Activated naive CD8-positive, alpha-beta T cell treated with anti-CD3 and anti-CD28 coated beads, Interleukin-2, amount 10 ng/mL, durations not matched to agents 7 days and 5 days (primary cell): Measurements from ENCODE around the gene OR4A5. TPM values are rescaled to one million over a fixed set of nuclear protein-coding genes. Genes with fewer than 3 reads are reported as not detected.
"Not testable (repeated sequence)": the region's sequence is repeated elsewhere in the genome, so short reads cannot be mapped to it uniquely, and the experiment has no call there.

Experiments
- ATAC-seq: fragments of 150-1000 bp; cut with Tn5 transposase; one replicate; pipeline ENCODE4 v1.10.0; 2021; ENCODE audit warnings: low read depth, moderate library complexity
- POLR2A ChIA-PET: fragments of 350-600 bp; sonication (Branson Sonifier 250); formaldehyde crosslinking; loops from one replicate; lab custom pipeline; 2021; ENCODE audit warnings: antibody characterized with exemption; lab: Charles Lee
- DNase-seq: peaks from one replicate; pipeline ENCODE4 v3.0.0; 2021
- H3K27ac Mint-ChIP-seq: one replicate; pipeline ENCODE4 v1.8.0; 2022; ENCODE audit warnings: mild to moderate bottlenecking, mixed read lengths
- H3K27me3 Mint-ChIP-seq: one replicate; pipeline ENCODE4 v1.8.0; 2022; ENCODE audit warnings: mild to moderate bottlenecking, moderate library complexity, mixed read lengths
- H3K36me3 Mint-ChIP-seq: one replicate; pipeline ENCODE4 v1.8.0; 2021; ENCODE audit warnings: mild to moderate bottlenecking, mixed read lengths
- H3K4me1 Mint-ChIP-seq: one replicate; pipeline ENCODE4 v1.8.0; 2021; ENCODE audit warnings: mixed read lengths
- H3K4me3 Mint-ChIP-seq: one replicate; pipeline ENCODE4 v1.8.0; 2022; ENCODE audit warnings: mild to moderate bottlenecking, moderate library complexity, mixed read lengths
- H3K9me3 Mint-ChIP-seq: one replicate; pipeline ENCODE4 v1.8.0; 2021; ENCODE audit warnings: mixed read lengths
- total RNA-seq, 2 experiments: library from RNA; stranded (reverse); gene quantifications; one replicate each; pipeline ENCODE4 v1.2.3, GENCODE V29; 2021

The OR4A5 gene, protein sequence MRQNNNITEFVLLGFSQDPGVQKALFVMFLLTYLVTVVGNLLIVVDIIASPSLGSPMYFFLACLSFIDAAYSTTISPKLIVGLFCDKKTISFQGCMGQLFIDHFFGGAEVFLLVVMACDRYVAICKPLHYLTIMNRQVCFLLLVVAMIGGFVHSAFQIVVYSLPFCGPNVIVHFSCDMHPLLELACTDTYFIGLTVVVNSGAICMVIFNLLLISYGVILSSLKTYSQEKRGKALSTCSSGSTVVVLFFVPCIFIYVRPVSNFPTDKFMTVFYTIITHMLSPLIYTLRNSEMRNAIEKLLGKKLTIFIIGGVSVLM
- total RNA-seq, result not detected

DNA sequence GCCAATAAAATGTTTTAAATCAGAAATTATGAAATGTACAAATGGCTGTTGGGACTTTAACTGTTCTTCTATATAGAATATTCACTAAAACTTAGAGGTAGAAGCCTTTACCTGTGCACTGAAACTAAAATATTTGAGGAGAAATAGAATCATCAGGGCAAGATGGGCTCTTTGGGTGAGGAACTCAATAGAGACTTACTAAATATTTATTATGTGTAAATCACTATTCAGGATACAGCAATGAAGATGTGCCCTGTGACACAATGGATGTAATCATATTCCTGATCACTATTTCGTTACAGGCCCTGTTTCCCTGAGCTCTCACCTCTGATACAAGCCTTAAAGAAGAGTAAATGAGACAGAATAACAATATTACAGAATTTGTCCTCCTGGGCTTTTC, at the start of gene OR4A5:
Gene OR4A5 (plus strand): TSS at position 301 of the 400 bp plus-strand sequence. CDS start 53 bp downstream, at position 354.
- H3K4me1 Mint-ChIP-seq, POLR2A ChIA-PET: not testable (repeated sequence)

DNA sequence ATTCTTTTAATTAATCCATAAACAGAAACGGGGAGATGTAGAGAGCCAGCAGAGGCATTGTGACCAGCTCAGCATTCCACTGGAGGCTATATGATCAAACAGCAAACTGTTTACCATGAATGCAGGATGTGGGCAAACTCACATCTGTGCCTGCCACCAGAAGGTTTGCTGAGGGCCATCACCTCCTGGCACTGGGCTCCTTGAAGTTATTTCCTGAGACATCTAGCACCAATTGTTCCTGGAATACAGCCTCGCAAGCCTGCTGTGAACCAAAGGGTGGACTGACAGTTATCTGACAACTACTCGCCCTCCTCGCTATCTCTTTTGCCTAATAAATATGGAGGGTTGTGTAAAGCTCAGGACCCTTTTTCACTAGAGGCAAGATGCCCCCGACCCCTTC, 13.5 kb downstream of the OR4A5 start:
- POLR2A ChIA-PET, result not testable (repeated sequence)

More for the DNA sequence above, at the start of gene OR4A5:
- not testable (repeated sequence) for H3K27me3 Mint-ChIP-seq, H3K4me3 Mint-ChIP-seq, DNase-seq, H3K27ac Mint-ChIP-seq, H3K36me3 Mint-ChIP-seq, ATAC-seq
- peaks cover 24% of the 10 kb centered on the region for H3K9me3 Mint-ChIP-seq

More for the DNA sequence above, 13.5 kb downstream of the OR4A5 start:
- not testable (repeated sequence) for ATAC-seq, H3K4me3 Mint-ChIP-seq, H3K27me3 Mint-ChIP-seq, H3K4me1 Mint-ChIP-seq, H3K36me3 Mint-ChIP-seq, DNase-seq, H3K27ac Mint-ChIP-seq
- peaks cover 12% of the 10 kb centered on the region for H3K9me3 Mint-ChIP-seq

Other genes starting within 250 kb of the OR4A5 start
- gene OR4C46, start 102.8 kb upstream of the OR4A5 start, total RNA-seq, result not detected